Gastroesophageal sphincter (tissue), 3 donors: ENCODE measurements around the gene LDLRAD4.

Experiments used
- EP300 ChIP-seq: sonication (generic); formaldehyde crosslinking; IDR thresholded peaks from one replicate; pipeline ENCODE4 v1.6.1; 2017; ENCODE audit warnings: antibody characterized with exemption, mild to moderate bottlenecking
- POLR2A ChIP-seq, 2 donors: fragments of 450-650 bp; IDR thresholded peaks; one replicate each; pipeline ENCODE4 v1.6.1; 2017; ENCODE audit warnings: antibody characterized with exemption in 2 of 2, mild to moderate bottlenecking in 2 of 2, moderate library complexity in 1 of 2
- POLR2AphosphoS5 ChIP-seq: sonication (generic); formaldehyde crosslinking; IDR thresholded peaks from one replicate; pipeline ENCODE4 v1.6.1; 2017; ENCODE audit warnings: antibody characterized with exemption
- TF ChIP-seq, protein P1 (sequence below), 4 experiments: fragments of 200-600 bp in 2 of 4; fragments of 450-650 bp in 2 of 4; sonication (generic) in 1 of 4; IDR thresholded peaks; one replicate each; pipeline ENCODE4 v1.5.1; 2017 to 2019; ENCODE audit warnings: antibody characterized with exemption in 4 of 4, mild to moderate bottlenecking in 2 of 4, moderate library complexity in 2 of 4

GRCh38 chr18:13443552-13443951 lies 225.0 kb downstream of the LDLRAD4 start:
- TF ChIP-seq, protein P1, sequence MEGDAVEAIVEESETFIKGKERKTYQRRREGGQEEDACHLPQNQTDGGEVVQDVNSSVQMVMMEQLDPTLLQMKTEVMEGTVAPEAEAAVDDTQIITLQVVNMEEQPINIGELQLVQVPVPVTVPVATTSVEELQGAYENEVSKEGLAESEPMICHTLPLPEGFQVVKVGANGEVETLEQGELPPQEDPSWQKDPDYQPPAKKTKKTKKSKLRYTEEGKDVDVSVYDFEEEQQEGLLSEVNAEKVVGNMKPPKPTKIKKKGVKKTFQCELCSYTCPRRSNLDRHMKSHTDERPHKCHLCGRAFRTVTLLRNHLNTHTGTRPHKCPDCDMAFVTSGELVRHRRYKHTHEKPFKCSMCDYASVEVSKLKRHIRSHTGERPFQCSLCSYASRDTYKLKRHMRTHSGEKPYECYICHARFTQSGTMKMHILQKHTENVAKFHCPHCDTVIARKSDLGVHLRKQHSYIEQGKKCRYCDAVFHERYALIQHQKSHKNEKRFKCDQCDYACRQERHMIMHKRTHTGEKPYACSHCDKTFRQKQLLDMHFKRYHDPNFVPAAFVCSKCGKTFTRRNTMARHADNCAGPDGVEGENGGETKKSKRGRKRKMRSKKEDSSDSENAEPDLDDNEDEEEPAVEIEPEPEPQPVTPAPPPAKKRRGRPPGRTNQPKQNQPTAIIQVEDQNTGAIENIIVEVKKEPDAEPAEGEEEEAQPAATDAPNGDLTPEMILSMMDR (IDR thresholded peaks at IDR 0.05) = no peak
- TF ChIP-seq POLR2AphosphoS5 = no peak
- no peak for TF ChIP-seq POLR2A (IDR thresholded peaks at IDR 0.05)
- no peak for TF ChIP-seq EP300
